Activated naive CD4-positive, alpha-beta T cell treated with anti-CD3 and anti-CD28 coated beads, Interleukin-2, amount 50 U/mL, for 16 hours (primary cell): ENCODE measurements around the gene PDIA3.
"Not testable (repeated sequence)": the region's sequence is repeated elsewhere in the genome, so short reads cannot be mapped to it uniquely, and the experiment has no call there.

ENCODE experiments used
- DNase-seq: peaks from one replicate; pipeline ENCODE4 v3.0.0-alpha.2; 2020

Gene PDIA3

DNA sequence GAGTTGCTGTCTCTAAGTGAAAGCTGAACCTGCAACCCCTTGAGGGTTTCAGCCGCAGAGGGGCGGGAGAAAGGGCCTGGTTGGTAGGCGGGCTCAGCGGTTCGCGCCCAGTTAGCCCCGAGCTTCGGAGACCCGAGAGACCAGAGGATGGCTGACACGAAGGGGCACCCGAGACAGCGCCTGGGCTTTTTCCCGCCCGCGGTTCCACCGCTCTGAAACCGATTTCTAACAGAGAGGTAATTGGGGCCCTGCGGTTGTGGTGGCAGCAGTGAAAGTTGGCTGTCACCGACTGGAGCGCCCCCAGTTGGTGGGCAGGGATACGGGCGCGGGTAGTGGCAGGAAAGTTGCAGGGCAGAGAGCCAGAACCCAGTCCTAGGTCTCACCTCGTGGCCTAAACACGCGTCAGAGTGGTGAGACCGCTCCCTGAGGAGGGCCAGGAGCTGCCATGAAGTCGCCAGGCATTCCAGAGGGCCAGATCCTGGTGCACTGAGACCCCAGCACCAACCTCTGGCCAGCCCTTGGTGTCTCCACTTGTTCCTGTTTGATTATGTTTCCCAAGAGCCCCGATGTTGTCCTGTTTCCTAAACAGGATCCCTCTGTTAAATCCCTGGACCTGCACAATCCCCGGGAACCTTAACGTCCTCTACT, 31.2 kb downstream of the PDIA3 start:
- DNase-seq = peak; percentile 85

DNA sequence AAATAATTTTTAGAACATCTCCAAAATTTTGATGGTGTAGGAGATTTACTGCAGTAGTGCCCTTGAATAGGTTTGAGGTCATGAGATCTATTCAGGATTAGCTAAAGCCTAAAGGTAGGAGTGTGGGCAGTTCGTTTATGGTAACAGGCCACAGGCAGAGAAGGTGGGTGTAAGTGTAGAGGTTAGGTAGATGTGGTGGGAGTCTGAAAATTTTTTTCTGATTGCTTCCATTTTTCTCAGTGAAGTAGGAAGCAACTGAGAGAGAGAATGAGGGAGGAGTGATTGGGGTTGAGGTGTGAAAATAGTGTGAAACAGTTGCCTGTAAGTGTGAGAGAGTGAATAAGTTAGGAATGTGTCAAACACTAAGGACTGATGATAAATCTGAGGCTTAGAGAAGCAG, 32.8 kb downstream of the PDIA3 start:
- no peak for DNase-seq

DNA sequence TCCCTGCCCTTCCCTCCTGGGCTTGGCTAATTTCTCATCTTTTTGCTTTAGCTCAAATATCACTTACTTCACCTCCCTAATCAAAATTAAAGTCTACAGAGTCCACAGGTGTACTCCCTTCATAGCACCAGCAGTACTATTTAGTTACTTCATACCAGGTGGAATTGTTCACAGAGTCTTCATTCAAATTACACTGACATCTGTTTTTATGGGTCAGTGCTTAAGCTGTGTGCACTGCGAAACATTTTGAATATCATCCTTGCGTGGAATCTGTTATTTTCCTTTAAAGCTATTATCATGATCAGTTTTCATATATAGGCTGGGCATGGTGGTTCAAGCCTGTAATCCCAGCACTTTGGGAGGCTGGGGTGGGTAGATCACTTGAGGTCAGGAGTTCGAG, 43.2 kb downstream of the PDIA3 start:
- no peak for DNase-seq

DNA sequence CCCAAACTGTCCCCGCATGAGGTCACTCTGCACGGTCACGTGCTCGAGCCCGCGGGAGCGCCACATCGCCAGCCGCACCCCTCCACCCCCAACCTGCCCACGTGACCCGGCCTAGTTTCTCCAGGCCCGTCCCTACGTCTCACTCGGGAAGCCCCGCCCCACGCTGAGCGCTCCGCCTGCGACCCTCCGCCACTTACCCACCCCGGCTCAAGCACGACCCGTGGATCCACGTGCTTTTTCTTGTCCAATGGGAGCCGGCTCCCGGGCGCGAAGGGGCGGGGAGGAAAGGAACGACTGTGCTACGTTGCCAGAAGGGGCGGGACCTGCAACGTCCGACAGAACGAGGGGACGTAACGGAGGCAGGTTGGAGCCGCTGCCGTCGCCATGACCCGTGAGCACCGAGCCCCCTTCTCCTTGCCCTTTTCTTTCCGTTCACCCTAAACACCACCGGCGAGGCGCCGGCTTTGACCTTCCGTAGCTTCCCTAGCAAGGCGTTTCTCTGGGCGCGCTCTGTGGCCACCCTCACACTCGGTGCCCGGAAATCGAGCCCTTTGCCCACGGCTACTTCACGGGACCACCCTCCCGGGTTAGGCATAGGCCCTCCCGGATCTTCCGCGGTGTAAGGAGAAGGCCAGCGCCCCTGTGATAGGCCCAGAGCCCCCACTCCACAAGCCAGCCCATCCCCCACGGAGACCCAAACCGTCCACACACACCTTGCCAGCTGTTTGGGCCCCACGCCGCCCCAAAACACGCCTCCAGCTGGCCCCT, 45.9 kb downstream of the PDIA3 start, which contains the start of gene SERF2:
SERF2 (plus strand) TSS at position 328 of the 768 bp plus-strand sequence; CDS start at position 385, 57 bp downstream.
- peak; percentile 100 for DNase-seq

DNA sequence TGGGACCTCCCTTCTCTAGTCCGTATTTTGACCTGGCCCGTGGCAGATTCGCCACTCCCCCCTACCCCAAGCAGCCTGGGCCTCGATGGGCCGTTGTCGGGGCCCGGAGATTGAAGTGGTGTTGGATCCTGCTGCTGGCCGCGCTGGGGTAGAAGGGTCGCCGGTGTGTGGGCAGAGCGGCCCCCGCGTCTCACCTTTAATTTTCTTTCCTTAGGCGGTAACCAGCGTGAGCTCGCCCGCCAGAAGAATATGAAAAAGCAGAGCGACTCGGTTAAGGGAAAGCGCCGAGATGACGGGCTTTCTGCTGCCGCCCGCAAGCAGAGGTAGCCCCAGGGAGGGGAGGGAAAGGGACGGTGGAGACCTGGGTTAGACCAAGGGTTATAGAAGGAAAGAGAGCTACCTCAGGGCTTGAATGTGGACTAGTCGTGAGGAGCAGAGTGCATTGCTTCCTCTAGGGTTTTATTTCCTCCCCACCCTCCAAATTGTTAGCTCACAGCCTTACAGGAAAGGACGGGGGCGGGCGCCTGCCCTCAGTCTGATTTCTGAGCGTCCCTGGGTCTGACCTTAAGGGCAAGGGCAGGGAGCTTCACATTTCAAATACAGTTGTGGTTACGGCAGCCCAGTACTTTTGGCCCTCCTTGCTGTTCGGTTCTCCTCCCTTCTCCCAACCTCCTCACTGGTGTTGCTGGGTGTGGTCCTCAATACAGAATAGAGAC, 46.7 kb downstream of the PDIA3 start:
- DNase-seq = peak; percentile 27

DNA sequence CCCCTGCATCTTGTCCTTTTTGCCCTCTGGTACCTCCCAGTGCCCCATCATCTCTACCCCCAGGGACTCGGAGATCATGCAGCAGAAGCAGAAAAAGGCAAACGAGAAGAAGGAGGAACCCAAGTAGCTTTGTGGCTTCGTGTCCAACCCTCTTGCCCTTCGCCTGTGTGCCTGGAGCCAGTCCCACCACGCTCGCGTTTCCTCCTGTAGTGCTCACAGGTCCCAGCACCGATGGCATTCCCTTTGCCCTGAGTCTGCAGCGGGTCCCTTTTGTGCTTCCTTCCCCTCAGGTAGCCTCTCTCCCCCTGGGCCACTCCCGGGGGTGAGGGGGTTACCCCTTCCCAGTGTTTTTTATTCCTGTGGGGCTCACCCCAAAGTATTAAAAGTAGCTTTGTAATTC, 47.4 kb downstream of the PDIA3 start:
- no peak for DNase-seq

DNA sequence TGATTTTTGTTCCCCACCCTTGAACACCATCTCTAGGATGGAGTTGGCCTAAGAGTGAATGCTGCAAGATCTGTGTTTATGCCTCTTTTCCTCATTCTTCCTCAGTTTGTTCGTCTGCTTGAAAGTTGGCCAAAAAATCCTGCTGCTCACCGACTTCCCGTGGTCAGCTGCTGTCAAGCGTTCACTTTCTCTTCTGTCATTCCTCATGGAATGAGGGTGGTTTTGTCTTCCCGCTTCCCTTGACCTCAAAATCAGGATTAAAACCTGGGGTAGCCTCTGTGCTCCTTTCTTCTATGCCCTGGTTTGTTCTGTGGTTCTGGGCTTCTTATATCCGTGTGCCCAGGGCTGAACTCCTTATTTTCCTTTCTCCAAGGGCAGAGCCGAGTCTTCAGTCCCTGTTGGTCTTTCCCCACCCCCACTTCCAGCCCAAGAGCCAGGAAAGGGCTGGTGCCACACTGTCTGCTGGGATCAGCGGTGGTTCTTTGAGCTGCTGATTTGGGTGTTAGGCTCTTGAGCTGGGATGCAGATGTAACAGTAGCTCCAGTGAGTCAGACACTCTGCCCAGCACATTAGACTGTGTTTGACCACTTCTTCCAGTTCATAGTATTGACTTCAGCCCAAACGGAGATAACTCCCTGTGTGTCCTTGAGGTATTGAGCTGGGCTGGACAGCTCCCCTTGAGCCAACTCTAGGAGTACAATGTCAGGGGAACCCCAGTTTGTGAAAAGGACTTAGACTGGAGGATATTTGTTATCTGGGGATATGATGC, 48.2 kb downstream of the PDIA3 start:
- DNase-seq = no peak

DNA sequence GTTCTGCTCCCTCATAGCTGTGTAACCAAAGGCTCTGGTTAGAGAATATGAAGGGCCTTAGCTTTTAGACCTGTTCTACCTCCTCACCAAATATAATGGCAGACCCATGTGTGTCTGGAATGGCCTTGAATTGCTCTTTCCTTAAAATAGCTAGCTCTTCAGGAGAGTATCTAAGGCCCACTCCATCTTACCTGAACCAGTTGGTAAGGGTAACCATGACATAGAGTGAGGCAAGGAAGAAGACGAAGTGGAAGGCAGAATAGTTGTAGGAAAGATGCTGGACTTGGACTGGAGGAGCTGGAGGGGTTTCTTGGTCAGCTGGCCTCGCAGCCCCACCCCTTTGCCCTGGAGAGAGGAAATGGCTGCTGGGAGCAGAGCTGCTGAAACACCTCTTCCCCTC, 49.0 kb downstream of the PDIA3 start:
- no peak for DNase-seq

DNA sequence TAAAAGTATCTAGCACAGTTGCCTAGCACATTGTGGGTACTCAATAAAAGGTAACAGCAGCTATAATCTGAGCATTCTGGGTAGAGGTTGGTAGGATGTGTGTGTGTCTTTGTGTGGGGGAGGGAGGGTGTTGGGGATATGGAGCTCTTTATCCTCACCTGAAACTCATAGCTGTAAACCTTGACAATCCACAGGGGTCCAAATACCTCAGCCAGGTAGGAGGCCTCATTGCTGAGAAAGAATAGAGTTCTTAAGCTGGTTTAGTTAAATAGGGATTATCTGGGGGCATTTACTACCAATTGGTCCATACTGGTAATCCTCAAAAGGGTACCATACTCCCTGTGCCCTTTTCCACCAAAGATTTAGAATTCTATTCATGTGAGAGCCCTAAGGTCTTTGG, 49.8 kb downstream of the PDIA3 start:
- no peak for DNase-seq

DNA sequence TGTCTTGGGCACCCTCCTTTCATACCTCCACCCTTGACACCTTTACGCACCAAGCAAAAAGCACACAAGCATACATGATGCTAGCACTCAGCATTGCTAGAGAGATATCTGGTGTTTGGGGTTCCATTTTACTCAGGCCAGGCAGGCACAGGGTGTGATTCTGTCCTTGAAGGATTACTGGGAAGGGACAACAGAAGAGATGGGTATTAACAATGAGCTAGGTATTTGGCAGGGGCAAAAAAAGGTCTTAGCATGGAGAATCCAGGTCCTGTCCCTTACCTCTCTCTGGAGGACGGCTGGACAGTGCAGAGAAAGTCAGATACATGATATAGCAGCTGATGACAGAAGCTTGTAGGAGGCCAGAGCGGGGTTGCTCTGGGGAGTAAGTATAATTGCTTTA, 50.3 kb downstream of the PDIA3 start:
- DNase-seq = no peak

DNA sequence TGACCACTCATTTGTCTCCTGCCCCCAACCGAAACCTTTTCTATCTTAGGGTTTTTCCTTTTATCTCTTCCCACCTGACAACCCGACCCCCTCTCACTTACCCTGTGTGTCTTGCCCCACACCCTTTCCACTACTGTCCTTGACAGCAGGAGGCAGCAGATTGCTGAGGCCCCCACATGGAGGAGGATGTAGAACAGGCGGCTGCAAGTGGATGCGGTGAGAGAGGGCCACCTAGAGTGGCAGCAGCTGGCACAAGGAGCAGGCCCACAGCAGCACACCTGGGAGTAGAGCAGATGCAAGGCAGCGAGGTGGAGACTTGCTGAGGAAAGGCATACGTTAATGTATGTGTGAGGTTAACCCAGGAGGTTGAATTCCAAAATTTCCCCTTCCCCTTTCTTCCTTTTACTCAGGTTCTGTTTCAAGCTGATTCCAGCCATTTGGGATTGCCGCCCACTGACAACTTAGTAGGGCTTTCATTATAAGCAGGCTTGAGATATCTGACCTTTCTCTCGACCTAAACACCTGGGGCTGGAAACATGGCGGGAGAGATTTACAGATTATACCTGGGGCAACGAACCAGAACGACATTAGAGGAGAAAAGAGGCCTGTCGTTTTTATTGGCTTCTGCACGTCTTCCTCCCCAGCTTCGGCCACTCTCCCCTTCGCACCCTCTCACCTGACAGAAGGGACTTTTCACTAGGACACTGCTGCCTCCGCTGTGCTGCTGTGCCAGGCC, 53.1 kb downstream of the PDIA3 start:
- no peak for DNase-seq

DNA sequence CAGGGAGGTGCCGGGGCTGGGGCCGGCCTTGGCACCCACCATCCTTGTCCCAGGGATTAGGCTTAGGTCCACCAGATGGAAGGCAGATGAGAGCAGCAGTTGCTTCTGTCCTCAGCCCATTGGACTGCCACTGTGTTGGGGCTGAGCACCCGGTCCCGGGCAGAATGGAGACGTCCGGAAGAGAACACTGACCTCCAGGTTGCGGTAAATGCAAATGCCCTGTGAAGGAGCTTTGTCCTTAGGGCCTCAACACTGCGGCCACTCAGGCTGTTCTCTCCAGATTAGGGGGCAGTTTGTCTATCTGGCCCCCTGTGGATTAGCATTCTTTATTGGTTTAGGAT, 53.7 kb downstream of the PDIA3 start, which contains the start of gene SERINC4:
SERINC4 (minus strand) TSS at position 276 of the 341 bp plus-strand sequence; CDS start at position 42, 234 bp downstream.
- no peak for DNase-seq

DNA sequence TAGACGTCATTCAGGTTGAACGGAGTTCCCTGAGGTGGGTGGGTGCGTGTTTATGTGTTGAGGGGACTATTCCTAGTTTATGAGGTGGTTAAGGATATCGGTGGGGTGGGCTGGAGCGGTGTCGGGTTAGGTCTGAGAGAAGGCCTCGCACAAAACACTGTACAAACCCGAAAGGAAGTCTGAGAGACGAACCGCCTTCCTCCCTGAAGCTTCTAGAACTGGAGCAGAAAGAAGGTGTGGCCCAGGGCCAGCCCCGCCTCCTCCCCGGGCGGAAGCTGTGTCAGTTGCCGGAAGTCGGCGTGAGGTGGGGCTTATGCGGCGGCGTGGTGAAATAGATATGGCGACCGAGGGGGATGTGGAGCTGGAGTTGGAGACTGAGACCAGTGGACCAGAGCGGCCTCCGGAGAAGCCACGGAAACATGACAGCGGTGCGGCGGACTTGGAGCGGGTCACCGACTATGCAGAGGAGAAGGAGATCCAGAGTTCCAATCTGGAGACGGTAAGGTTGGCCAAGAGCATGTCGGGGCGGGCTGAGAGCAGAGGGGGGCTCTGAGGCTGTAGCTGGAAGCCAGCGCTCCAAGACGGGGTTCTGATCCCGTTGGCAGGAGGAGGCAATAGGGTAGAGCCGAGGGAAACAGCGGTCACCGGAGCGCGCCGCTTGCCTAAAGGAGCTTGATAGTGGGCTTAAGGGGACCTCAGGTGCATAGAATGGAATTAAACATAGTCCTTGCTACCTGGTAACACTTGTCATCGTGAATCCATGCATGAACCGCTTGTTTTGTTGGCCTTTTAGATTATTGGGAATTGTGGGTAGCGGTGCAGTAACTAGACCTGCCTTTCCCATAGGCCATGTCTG, 54.3 kb downstream of the PDIA3 start, which contains the start of gene HYPK:
HYPK (plus strand) TSS at position 314 of the 856 bp plus-strand sequence; CDS start at position 338, 24 bp downstream.
- peak; percentile 93 for DNase-seq

DNA sequence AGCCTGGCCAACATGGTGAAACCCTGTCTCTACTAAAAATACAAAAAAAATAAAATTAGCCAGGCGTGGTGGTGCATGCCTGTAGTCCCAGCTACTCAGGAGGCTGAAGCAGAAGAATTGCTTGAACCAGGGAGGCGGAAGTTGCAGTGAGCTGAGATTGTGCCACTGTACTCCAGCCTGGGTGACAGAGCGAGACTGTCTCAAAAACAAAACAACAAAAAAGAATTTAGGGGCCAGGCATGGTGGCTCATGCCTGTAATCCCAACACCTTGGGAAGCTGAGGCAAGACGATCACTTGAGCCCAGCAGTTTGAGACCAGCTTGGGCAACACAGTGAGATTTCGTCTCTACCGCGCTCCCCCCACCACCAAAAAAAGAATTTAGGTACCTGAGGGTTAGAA, 56.4 kb downstream of the PDIA3 start:
- not testable (repeated sequence) for DNase-seq

DNA sequence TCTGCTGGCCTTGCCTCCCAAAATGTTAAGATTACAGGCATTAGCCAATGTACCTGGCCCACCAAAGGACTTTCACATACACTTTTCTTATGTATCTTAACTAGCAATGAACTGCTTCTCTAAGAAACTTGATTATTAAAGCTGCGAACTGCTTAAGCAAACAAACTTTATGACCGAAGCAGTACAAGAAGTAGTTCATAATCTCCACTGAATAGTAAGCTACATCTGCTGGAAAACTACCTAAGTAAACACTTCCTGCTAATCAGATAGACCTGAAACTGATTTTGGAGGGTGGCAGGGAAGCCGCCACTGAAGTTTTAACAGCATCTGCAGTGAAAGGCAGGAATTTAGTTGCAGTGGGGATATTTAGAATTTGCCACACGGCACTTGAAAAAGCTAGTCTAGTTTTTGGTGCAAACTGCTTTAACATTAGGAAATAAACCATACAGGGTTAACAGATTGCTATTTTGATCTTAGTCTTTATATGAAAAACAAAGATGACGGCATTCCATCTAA, 62.3 kb downstream of the PDIA3 start:
- DNase-seq = no peak

DNA sequence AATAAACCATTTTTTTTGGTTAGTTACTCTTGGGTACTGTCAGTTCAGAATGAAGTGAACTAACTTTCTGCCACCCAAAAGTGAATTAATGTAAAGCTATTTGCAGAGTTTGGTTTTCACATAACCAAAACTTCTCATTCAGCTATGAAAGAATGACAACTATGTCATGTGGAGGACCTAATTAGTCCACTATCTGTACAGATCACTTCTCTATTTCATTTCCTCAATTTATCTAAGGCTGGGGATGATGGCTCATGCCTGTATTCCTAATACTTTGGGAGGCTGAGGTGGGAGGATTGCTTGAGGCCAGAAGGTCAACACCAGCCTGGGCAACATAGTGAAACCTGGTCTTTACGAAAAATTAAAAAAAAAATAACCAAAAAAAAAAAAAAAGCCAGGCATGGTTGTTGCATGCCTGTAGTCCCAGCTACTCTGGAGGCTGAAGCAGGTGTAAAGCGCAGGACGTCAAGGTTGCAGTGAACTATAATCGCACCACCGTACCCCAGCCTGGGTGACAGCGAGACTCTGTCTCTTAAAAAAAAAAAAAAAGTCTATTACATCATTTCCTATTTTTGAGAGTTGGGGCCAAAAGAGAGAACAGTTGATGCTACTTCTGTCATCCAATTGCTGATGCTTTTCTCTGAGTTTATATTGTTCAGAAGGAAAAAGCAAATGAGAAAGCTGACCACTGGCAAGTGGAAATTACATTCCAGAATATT, 62.9 kb downstream of the PDIA3 start:
- no peak for DNase-seq

DNA sequence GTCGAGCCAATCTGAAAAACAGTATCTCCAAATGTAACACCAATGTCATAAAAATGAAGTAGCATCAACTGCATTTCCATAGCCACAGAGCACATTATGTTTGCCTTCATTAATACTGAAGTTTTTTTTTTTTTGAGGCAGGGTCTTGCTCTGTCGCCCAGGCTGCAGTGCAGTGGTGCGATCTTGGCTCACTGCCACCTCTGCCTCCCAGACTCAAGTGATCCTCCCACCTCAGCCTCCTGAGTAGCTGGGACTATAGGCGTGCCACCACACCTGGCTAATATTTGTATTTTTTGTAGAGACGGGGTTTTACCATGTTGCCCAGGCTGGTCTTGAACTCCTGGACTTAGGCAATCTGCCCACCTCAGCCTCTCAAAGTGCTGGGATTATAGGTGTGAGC, 68.8 kb downstream of the PDIA3 start:
- not testable (repeated sequence) for DNase-seq

DNA sequence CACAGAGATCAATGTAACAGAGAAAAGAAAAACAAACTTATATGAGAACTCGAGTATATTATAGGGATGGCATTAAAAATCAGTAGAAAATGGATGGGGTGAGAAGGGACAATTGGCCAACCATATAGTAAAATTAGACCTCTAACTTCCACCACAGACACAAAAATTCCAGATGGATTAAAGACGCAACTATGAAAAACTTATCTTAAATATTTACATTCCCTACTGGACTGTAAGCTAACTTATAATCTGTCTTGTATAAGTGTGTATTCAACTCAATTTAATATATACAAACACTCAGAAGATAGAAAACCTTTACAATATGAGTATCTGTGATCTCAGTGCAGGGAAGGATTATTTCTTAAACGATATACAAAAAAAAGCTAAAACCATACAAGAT, 75.3 kb downstream of the PDIA3 start:
- DNase-seq = no peak
